ENCODE data around the gene PRDM16.

DNA sequence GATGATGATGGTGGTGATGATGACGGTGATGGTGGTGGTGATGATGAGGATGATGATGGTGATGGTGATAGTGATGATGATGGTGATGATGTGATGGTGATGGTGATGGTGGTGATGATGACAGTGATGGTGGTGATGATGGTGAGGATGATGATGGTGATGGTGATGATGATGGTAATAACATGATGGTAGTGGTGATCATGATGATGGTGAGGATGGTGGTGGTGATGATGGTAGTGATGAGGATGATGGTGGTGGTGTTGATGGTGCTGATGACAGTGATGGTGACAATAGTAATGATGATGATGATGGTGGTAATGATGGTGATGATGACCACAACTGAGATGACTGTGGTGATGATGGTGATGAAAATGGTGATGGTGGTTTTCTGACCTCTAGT, 42.9 kb upstream of the PRDM16 start:
- TF ChIP-seq YY1 (IDR thresholded peaks at IDR 0.05; ENCODE audit: insufficient read depth, insufficient read length) (no peak), SUZ12 (IDR thresholded peaks at IDR 0.05; ENCODE audit: extremely low read depth, insufficient read depth, insufficient read length) (no peak)
